ENCODE data around the gene ANGEL2. TPM values are rescaled to one million over a fixed set of nuclear protein-coding genes. Genes with fewer than 3 reads are reported as not detected.
A peak's percentile ranks its signal among the peaks of the same experiment; 100 is the strongest.
"Not testable (repeated sequence)": the region's sequence is repeated elsewhere in the genome, so short reads cannot be mapped to it uniquely, and the experiment has no call there.

ANGEL2 gene
- total RNA-seq, 4 donors from 2014 or later, result 37.1 to 79.9 (median 59.4) TPM

DNA sequence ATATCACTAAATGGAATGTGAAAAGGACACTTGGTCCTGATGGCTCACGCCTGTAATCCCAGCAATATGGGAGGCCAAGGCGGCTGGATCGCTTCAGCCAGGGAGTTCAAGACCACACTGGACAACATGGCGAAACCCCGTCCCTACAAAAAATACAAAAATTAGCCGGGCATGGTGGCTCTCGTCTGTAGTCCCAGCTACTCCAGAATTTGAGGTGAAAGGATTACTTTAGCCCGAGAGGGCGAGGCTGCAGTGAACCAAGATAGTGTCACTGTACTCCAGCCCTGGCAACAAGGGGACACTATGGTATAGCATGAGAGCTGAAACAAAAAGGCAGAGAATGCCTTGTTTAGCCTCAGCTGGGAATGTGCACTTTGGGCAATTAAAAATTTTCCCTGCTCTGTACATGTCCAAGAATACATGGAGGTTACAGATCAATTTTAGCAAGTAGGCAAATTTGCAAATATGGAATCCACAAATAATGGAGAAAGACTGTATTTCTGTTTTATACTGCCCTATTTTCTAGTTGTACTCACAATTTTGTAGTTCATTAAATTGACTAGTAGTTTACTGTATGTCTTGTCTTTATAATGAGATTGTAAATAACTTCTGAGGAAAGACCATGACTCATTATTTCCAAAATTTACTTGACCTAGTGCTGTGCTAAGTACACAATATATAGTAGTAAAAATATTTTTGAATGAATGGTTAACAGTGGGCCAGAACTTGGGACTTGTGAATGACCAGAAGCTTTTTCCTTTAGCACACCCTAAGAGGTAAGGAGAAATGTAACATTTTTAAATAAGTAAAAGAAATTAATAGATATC lies 2.0 kb upstream of the ANGEL2 start:
- Histone ChIP-seq H3K27me3 (no peaks in the 10 kb centered on the region), H3K4me1 (peaks cover 0 to 6% of the 10 kb centered on the region in 2 donors), H3K4me3 (no peak overlapping the region), H3K36me3 (no peaks in the 10 kb centered on the region), H3K9me3 (no peaks in the 10 kb centered on the region), H3K27ac (no peak overlapping the region)
- no peak for DNase-seq
- intact Hi-C loops (cut with DNase I; ENCODE audit: low total_unique reads), result no loop called here
- TF ChIP-seq, protein P1, sequence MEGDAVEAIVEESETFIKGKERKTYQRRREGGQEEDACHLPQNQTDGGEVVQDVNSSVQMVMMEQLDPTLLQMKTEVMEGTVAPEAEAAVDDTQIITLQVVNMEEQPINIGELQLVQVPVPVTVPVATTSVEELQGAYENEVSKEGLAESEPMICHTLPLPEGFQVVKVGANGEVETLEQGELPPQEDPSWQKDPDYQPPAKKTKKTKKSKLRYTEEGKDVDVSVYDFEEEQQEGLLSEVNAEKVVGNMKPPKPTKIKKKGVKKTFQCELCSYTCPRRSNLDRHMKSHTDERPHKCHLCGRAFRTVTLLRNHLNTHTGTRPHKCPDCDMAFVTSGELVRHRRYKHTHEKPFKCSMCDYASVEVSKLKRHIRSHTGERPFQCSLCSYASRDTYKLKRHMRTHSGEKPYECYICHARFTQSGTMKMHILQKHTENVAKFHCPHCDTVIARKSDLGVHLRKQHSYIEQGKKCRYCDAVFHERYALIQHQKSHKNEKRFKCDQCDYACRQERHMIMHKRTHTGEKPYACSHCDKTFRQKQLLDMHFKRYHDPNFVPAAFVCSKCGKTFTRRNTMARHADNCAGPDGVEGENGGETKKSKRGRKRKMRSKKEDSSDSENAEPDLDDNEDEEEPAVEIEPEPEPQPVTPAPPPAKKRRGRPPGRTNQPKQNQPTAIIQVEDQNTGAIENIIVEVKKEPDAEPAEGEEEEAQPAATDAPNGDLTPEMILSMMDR (IDR thresholded peaks at IDR 0.05), result no peak
- TF ChIP-seq POLR2A (IDR thresholded peaks at IDR 0.05), result no peak

DNA sequence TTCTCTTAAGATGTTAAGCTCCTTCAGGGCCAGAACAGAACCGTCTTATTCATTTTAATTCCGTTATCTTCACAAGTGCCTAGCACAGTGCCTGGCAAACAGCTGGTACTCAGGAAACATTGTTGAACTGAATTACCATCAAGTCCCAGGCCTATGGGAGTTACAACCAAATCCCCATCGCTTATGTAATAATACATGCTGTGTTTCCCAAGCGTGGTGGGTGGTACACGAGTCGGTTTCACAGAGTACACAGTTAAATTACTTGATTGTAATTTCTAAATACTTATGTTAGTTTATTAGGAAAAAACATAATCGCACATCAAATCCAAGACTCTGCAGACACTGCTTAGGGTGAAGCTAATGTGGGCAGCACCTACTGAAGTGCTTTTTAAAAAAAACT lies 1.0 kb downstream of the ANGEL2 start:
- peaks cover 0 to 6% of the 10 kb centered on the region in 2 donors for H3K4me1 ChIP-seq
- no peak for DNase-seq
- no peaks in the 10 kb centered on the region for H3K27me3 ChIP-seq
- TF ChIP-seq, protein P1 (IDR thresholded peaks at IDR 0.05), result no peak
- TF ChIP-seq POLR2A (IDR thresholded peaks at IDR 0.05), result no peak
- intact Hi-C loops (cut with DNase I; ENCODE audit: low total_unique reads), result no loop called here
- H3K9me3 ChIP-seq, result no peaks in the 10 kb centered on the region
- H3K27ac ChIP-seq, result peak overlapping the region; percentile 92 to 94
- peak overlapping the region; percentile 88 to 91 for H3K4me3 ChIP-seq
- no peaks in the 10 kb centered on the region for H3K36me3 ChIP-seq

DNA sequence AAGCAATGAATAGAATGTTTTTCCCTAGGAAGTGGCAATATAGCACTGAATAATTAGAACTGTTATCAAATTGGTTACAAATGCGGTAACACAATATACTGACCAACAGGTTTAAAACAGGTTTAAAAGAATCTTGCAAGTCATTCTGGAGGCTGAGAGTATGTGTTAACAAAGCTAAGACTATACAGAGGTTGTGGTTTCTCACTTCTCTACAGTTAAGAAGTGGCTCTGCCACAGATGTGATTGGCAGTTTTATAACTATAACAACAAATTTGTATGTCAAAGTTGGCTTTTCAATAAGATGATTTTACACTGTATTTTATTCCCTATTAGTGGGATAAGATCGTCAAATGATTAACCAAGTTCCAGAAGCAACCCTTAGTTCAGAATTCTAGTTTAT lies 7.1 kb downstream of the ANGEL2 start:
- no peaks in the 10 kb centered on the region for H3K36me3 ChIP-seq

DNA sequence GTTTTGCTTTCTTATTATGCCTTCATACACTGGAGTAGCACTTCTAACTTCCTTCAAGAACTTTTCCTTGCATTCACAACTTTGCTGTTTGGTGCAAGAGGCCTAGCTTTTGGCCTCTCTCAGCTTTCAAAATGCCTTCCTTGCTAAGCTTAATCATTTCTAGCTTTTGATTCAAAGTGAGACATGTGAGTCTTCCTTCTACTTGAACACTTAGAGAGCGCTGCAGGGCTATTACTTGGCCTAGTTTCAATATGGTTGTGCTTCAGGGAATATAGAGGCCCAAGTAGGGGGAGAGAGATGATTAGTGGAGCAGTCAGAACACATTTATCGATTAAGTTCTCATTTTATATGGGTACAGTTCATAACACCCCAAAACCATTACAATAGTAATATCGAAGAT lies 12.4 kb downstream of the ANGEL2 start:
- no peaks in the 10 kb centered on the region for H3K27me3 ChIP-seq
- no peaks in the 10 kb centered on the region for H3K4me1 ChIP-seq
- no peak for DNase-seq
- H3K9me3 ChIP-seq, result no peaks in the 10 kb centered on the region
- no peak overlapping the region for H3K4me3 ChIP-seq
- no peaks in the 10 kb centered on the region for H3K36me3 ChIP-seq
- no peak for TF ChIP-seq POLR2A (IDR thresholded peaks at IDR 0.05)
- TF ChIP-seq, protein P1 (IDR thresholded peaks at IDR 0.05), result no peak
- H3K27ac ChIP-seq, result no peak overlapping the region
- intact Hi-C loops (cut with DNase I; ENCODE audit: low total_unique reads), result no loop called here

More for the DNA sequence above, 7.1 kb downstream of the ANGEL2 start:
- DNase-seq, result no peak
- intact Hi-C loops (cut with DNase I; ENCODE audit: low total_unique reads), result no loop called here
- H3K27me3 ChIP-seq, result no peaks in the 10 kb centered on the region
- H3K9me3 ChIP-seq, result no peaks in the 10 kb centered on the region
- TF ChIP-seq, protein P1 (IDR thresholded peaks at IDR 0.05), result no peak
- no peak for TF ChIP-seq POLR2A (IDR thresholded peaks at IDR 0.05)
- H3K27ac ChIP-seq, result no peak overlapping the region
- no peaks in the 10 kb centered on the region for H3K4me1 ChIP-seq
- H3K4me3 ChIP-seq, result no peak overlapping the region

DNA sequence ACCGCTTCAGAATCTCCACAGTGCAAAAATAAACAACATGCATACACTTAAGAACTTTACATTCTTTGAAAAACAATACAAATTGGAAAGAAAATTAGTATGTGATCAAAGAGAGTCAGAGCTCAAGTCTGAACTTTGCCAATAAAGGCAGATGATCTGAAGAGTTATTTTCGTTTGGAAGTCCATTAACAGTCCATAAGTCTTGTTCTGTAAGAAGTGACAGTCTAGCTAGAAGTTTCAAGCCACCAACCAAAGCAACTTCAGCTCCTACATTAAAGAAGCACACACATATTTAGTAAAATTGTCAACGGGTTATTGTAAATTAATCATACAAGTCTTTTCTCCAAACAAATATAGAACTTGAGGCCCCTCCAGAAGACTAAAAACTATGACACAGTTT lies 20.7 kb downstream of the ANGEL2 start:
- Histone ChIP-seq H3K36me3 (no peaks in the 10 kb centered on the region), H3K27ac (no peak overlapping the region), H3K4me3 (no peak overlapping the region), H3K27me3 (no peaks in the 10 kb centered on the region), H3K9me3 (no peaks in the 10 kb centered on the region), H3K4me1 (no peaks in the 10 kb centered on the region)
- no peak for DNase-seq
- TF ChIP-seq, protein P1 (IDR thresholded peaks at IDR 0.05), result no peak
- no peak for TF ChIP-seq POLR2A (IDR thresholded peaks at IDR 0.05)
- intact Hi-C loops (cut with DNase I; ENCODE audit: low total_unique reads), result no loop called here

DNA sequence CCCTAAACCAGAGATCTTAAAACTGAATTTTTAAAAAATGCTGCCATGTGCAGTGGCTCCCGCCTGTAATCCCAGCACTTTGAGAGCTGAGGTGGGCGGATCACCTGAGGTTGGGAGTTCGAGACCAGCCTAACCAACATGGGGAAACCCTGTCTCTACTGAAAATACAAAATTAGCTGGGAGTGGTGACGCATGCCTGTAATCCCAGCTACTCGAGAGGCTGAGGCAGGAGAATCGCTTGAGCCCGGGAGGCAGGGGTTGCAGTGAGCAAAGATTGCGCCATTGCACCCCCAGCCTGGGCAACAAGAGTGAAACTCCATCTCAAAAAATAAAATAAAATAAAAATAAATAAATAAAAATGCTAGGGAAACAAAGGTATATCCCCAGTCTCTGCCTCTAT lies 21.7 kb downstream of the ANGEL2 start:
- DNase-seq; H3K4me1 ChIP-seq; H3K27me3 ChIP-seq; H3K9me3 ChIP-seq; H3K27ac ChIP-seq; intact Hi-C loops (cut with DNase I; ENCODE audit: low total_unique reads); H3K4me3 ChIP-seq; H3K36me3 ChIP-seq: not testable (repeated sequence)

All from uterus (tissue), 4 donors.